B cell (primary cell): ENCODE measurements around the gene PPP2R5C. TPM values are rescaled to one million over a fixed set of nuclear protein-coding genes. Genes with fewer than 3 reads are reported as not detected.

ENCODE experiments used
- ATAC-seq: fragments of 200-7000 bp; cut with Tn5 transposase; one replicate; pipeline ENCODE4 v1.10.0; 2021; ENCODE audit warnings: low read depth, mild to moderate bottlenecking, moderate number of reproducible peaks, moderate library complexity
- CTCF ChIA-PET: fragments of 350-600 bp; sonication (Branson Sonifier 250); formaldehyde crosslinking; loops from one replicate; lab custom pipeline; 2021; ENCODE audit warnings: antibody characterized with exemption, inconsistent platforms; lab: Charles Lee
- POLR2A ChIA-PET: fragments of 350-600 bp; sonication (Branson Sonifier 250); formaldehyde crosslinking; loops from one replicate; lab custom pipeline; 2021; ENCODE audit warnings: antibody characterized with exemption; lab: Charles Lee
- DNase-seq: peaks from one replicate; pipeline ENCODE4 v3.0.0; 2013
- H2AFZ ChIP-seq: 2 replicates; pipeline ENCODE4 v1.6.1; 2012; ENCODE audit warnings: mild to moderate bottlenecking, low read depth, low read length; ENCODE audit not compliant: insufficient read depth, poor library complexity, severe bottlenecking
- H3K27ac ChIP-seq, 2 donors: 1 replicate in 1 of 2; 2 replicates in 1 of 2; pipeline ENCODE4 v1.5.1; 2012 to 2013; ENCODE audit warnings: low read length in 2 of 2, mild to moderate bottlenecking in 2 of 2, moderate library complexity in 1 of 2
- H3K27me3 ChIP-seq, 4 experiments: fragments of 200-600 bp in 1 of 4; sonication (generic) in 1 of 4; replicated peaks in 1 of 4; 1 replicate in 2 of 4; 2 replicates in 2 of 4; pipeline versions ENCODE4 v1.6.1 to v1.7.0; 2013 to 2016; ENCODE audit warnings: low read length in 3 of 4, mild to moderate bottlenecking in 2 of 4, mixed read lengths in 1 of 4, moderate library complexity in 1 of 4; ENCODE audit not compliant: insufficient read depth in 4 of 4, control insufficient read depth in 3 of 4; ENCODE audit errors: control extremely low read depth in 1 of 4
- H3K36me3 ChIP-seq, 2 experiments: replicated peaks in 1 of 2; 1 replicate in 1 of 2; 2 replicates in 1 of 2; pipeline versions ENCODE4 v1.6.1 to v1.7.1; 2013; ENCODE audit warnings: low read length in 1 of 2; ENCODE audit not compliant: insufficient read depth in 2 of 2, control insufficient read depth in 1 of 2; ENCODE audit errors: control extremely low read depth in 1 of 2, extremely low read depth in 1 of 2
- H3K4me1 ChIP-seq, 2 donors: fragments of 200-600 bp in 1 of 2; sonication (generic) in 1 of 2; 1 replicate in 1 of 2; 2 replicates in 1 of 2; pipeline versions ENCODE4 v1.5.1 to v1.6.1; 2013 to 2017; ENCODE audit warnings: low read length in 2 of 2; ENCODE audit not compliant: control insufficient read depth in 2 of 2, insufficient read depth in 2 of 2
- H3K4me2 ChIP-seq: replicated peaks from 2 replicates; pipeline ENCODE3; 2012; ENCODE audit warnings: mild to moderate bottlenecking, low read depth, low read length; ENCODE audit not compliant: poor library complexity, severe bottlenecking
- H3K4me3 ChIP-seq, 5 experiments: fragments of 200-600 bp in 1 of 5; sonication (generic) in 1 of 5; 1 replicate in 3 of 5; 2 replicates in 2 of 5; pipeline versions ENCODE4 v1.5.1 to v1.7.0; 2011 to 2016; ENCODE audit warnings: low read length in 4 of 5, mild to moderate bottlenecking in 4 of 5, low read depth in 2 of 5, control low read depth in 1 of 5, moderate library complexity in 1 of 5; ENCODE audit not compliant: insufficient read depth in 1 of 5; ENCODE audit errors: control extremely low read depth in 1 of 5, extremely low read depth in 1 of 5
- H3K79me2 ChIP-seq: fragments of 200-600 bp; sonication (generic); one replicate; pipeline ENCODE4 v1.6.0; 2016; ENCODE audit warnings: low read length; ENCODE audit not compliant: control insufficient read depth, insufficient read depth
- H3K9ac ChIP-seq: fragments of 200-600 bp; sonication (generic); 2 replicates; pipeline ENCODE4 v1.6.1; 2017; ENCODE audit warnings: mild to moderate bottlenecking, low read length, moderate library complexity
- H3K9me3 ChIP-seq, 3 donors: one replicate each; pipeline versions ENCODE4 v1.6.1 to v1.7.1; 2013; ENCODE audit warnings: low read length in 2 of 3; ENCODE audit not compliant: control insufficient read depth in 2 of 3, insufficient read depth in 1 of 3; ENCODE audit errors: control extremely low read depth in 1 of 3
- H4K20me1 ChIP-seq: 2 replicates; pipeline ENCODE4 v1.6.0; 2012; ENCODE audit warnings: mild to moderate bottlenecking, low read length; ENCODE audit not compliant: insufficient read depth, control insufficient read depth, poor library complexity, severe bottlenecking
- H3K27ac Mint-ChIP-seq: one replicate; pipeline ENCODE4 v1.8.0; 2021; ENCODE audit warnings: mixed read lengths
- H3K27me3 Mint-ChIP-seq: one replicate; pipeline ENCODE4 v1.8.0; 2021; ENCODE audit warnings: mixed read lengths
- H3K4me1 Mint-ChIP-seq: one replicate; pipeline ENCODE4 v1.8.0; 2021; ENCODE audit warnings: mixed read lengths
- H3K4me3 Mint-ChIP-seq: one replicate; pipeline ENCODE4 v1.8.0; 2021; ENCODE audit warnings: mixed read lengths
- H3K9me3 Mint-ChIP-seq: one replicate; pipeline ENCODE4 v1.8.0; 2022; ENCODE audit warnings: mixed read lengths; ENCODE audit not compliant: insufficient read depth
- CTCF ChIP-seq: fragments of 200-600 bp; IDR thresholded peaks from one replicate; pipeline ENCODE4 v1.8.0; 2022; ENCODE audit warnings: antibody characterized with exemption, mild to moderate bottlenecking
- EZH2 ChIP-seq: IDR thresholded peaks from 2 replicates; pipeline ENCODE4 v1.6.1; 2012; ENCODE audit warnings: borderline replicate concordance, low read depth, mild to moderate bottlenecking, moderate library complexity, low read length; ENCODE audit not compliant: insufficient read depth, poor library complexity, severe bottlenecking
- WGBS: methylation state at CpG from one replicate; pipeline ENCODE4 v1.1.5; 2013; ENCODE audit warnings: missing lambda C conversion rate; ENCODE audit not compliant: insufficient coverage; 5-methylcytosine and 5-hydroxymethylcytosine counted together
- intact Hi-C: fragments of 100-400 bp; cut with micrococcal nuclease; formaldehyde crosslinking; loops from one replicate; pipeline ENCODE4 v1.10.0; 2022
- polyA plus RNA-seq: library from polyadenylated mRNA; depleted of rRNA; stranded (reverse); fragments of >200 nt; gene quantifications from 2 replicates; pipeline ENCODE4 v1.2.3, GENCODE V29; 2012
- total RNA-seq, 2 donors: library from RNA; stranded (reverse); fragments of 120-200 nt in 1 of 2; gene quantifications; 1 replicate in 1 of 2; 2 replicates in 1 of 2; pipeline versions ENCODE4 v1.2.3 to v1.2.4, GENCODE V29; 2013 to 2022

The PPP2R5C gene
- total and polyA plus RNA-seq, 2 donors (not counting 1 experiment from before 2014, with no cell fraction given), result 91.7 to 330 TPM

DNA sequence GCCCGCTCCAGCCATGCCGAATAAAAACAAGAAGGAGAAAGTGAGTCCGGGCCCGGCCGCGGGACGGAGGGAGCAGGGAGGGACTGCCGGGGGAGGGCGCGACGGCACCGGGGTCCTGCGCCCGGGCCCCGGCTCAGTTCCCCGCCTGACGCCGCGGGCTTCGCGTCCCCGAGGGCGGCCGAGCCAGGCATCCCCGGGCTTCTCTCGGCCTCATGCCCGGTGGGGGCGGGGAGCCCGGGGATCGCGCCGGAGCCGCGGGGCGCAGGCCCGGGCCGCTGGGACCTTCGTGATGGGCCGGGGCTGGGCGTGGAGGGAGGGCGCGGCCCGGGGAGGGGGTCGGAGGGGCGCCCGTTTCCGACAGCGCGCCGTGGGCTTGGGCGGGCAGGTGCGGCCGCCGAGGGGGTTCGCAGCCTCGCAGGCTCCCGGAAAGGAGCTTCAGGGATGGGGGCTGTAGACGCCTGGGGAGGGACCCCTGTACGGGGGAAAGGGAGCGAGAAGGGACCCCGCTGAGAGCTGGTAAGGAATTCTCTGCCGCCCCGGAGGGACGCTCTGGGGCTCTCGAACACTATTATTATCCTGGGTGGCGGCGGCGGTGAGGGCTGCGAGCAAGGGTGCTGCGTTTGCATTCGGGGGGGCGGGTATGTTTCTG, 496 bp downstream of the PPP2R5C start:
- H3K9me3 ChIP-seq, result no peaks in the 10 kb centered on the region
- peak overlapping the region; percentile 92 for H3K27ac Mint-ChIP-seq
- peak overlapping the region; percentile 94 for H3K4me3 Mint-ChIP-seq
- peak overlapping the region; percentile 39 to 66 for H3K27ac ChIP-seq
- H3K27me3 ChIP-seq, result no peaks in the 10 kb centered on the region
- peaks cover 5% of the 10 kb centered on the region for H4K20me1 ChIP-seq
- peaks cover 0 to 10% of the 10 kb centered on the region in 2 experiments for H3K36me3 ChIP-seq
- CTCF ChIA-PET, result interaction anchor here (0.6 to 1.7 kb wide), 8 partner anchors 9 to 275 kb away, joined by 3 to 13 read pairs (median 4); no protein-coding TSS in a partner anchor
- no peak for TF ChIP-seq CTCF
- no peak for TF ChIP-seq EZH2
- DNase-seq (peak; percentile 60), ATAC-seq (no peak)
- H3K4me3 ChIP-seq, result peak overlapping the region; percentile 49 to 72 (median 64)
- peaks cover 11 to 12% of the 10 kb centered on the region in 2 donors for H3K4me1 ChIP-seq
- H3K4me2 ChIP-seq, result peak overlapping the region; percentile 88
- H3K4me1 Mint-ChIP-seq, result peaks cover 14% of the 10 kb centered on the region
- WGBS, result under 1% methylated on average over 64 of the region's 72 CpGs
- peak overlapping the region; percentile 73 for H2AFZ ChIP-seq
- H3K9ac ChIP-seq, result peak overlapping the region; percentile 70
- no peaks in the 10 kb centered on the region for H3K27me3 Mint-ChIP-seq
- no peaks in the 10 kb centered on the region for H3K79me2 ChIP-seq
- H3K9me3 Mint-ChIP-seq, result no peaks in the 10 kb centered on the region
- intact Hi-C loops, result loop anchor here (1.0 to 2.0 kb wide), 6 partner anchors 49 to 601 kb away; partner anchors contain the start of genes CINP, TECPR2 and ZNF839
- POLR2A ChIA-PET, result interaction anchor here (0.6 to 3.0 kb wide), 7 partner anchors 8 to 555 kb away, joined by 3 to 17 read pairs (median 3); no protein-coding TSS in a partner anchor
